NK-92 (cell line): Measurements from ENCODE around the gene CLASRP.
"Not testable (repeated sequence)": the region's sequence is repeated elsewhere in the genome, so short reads cannot be mapped to it uniquely, and the experiment has no call there.

Source experiments
- DNase-seq: peaks from one replicate; lab custom pipeline; 2025; ENCODE audit not compliant: unreplicated experiment; lab: John Stamatoyannopoulos, UW

Gene CLASRP

GRCh38 chr19:45101806-45102205 is 63.0 kb downstream of the CLASRP start:
- DNase-seq: no peak

GRCh38 chr19:45102481-45102880 is 63.6 kb downstream of the CLASRP start:
- no peak for DNase-seq

- DNase-seq: no peak
These were observed 64.3 kb downstream of the CLASRP start for GRCh38 chr19:45103156-45103507.

- DNase-seq: no peak
These were observed 64.9 kb downstream of the CLASRP start for GRCh38 chr19:45103508-45104319.

- DNase-seq: no peak
These were observed 66.0 kb downstream of the CLASRP start for GRCh38 chr19:45104658-45105349.

GRCh38 chr19:45106363-45106762 is 67.5 kb downstream of the CLASRP start:
- DNase-seq: not testable (repeated sequence)

- no peak for DNase-seq
These were observed 68.8 kb downstream of the CLASRP start for GRCh38 chr19:45107621-45108150.

- no peak for DNase-seq
These were observed 72.0 kb downstream of the CLASRP start for GRCh38 chr19:45110851-45111266.

- DNase-seq: no peak
These were observed 73.4 kb downstream of the CLASRP start for GRCh38 chr19:45112111-45112827.

GRCh38 chr19:45113628-45114027 is 74.8 kb downstream of the CLASRP start:
- no peak for DNase-seq

GRCh38 chr19:45114116-45114515 is 75.3 kb downstream of the CLASRP start:
- DNase-seq: no peak

GRCh38 chr19:45115809-45116615 is 77.2 kb downstream of the CLASRP start:
- DNase-seq: no peak

GRCh38 chr19:45117167-45117594 is 78.3 kb downstream of the CLASRP start:
- DNase-seq: no peak

- DNase-seq: no peak
These were observed 78.8 kb downstream of the CLASRP start for GRCh38 chr19:45117671-45118070.

GRCh38 chr19:45118106-45118505 is 79.3 kb downstream of the CLASRP start:
- no peak for DNase-seq

- not testable (repeated sequence) for DNase-seq
These were observed 79.9 kb downstream of the CLASRP start for GRCh38 chr19:45118591-45119355.

- no peak for DNase-seq
These were observed 80.7 kb downstream of the CLASRP start for GRCh38 chr19:45119582-45119981.
